Stimulated activated CD4-positive, alpha-beta T cell treated with anti-CD3 and anti-CD28 coated beads, Interleukin-1b, Interleukin-23, amount 100 ng/mL, for 1 hour (primary cell): Measurements from ENCODE around the gene WBP1L.
"Not testable (repeated sequence)": the region's sequence is repeated elsewhere in the genome, so short reads cannot be mapped to it uniquely, and the experiment has no call there.

Source experiments
- DNase-seq, 2 donors: peaks; one replicate each; pipeline ENCODE4 v3.0.0-alpha.2; 2020; ENCODE audit warnings: low read depth in 2 of 2

The WBP1L gene

DNA sequence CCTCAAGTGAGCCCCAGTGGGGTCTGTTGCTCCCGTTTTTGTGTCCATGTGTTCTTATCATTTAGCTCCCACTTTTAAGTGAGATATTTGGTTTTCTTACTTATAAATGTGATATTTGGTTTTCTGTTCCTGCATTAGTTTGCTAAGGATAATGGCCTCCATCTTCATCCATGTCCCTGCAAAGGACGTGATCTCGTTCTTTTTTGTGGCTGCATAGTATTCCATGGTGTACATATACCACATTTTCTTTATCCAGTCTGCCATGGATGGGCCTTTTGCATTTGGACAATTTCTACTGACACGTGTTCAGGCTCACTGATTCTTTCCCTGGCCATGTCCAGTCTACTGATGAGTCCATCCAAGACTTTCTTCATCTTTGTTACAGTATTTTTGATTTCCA lies 19.8 kb upstream of the WBP1L start:
- DNase-seq = no peak

DNA sequence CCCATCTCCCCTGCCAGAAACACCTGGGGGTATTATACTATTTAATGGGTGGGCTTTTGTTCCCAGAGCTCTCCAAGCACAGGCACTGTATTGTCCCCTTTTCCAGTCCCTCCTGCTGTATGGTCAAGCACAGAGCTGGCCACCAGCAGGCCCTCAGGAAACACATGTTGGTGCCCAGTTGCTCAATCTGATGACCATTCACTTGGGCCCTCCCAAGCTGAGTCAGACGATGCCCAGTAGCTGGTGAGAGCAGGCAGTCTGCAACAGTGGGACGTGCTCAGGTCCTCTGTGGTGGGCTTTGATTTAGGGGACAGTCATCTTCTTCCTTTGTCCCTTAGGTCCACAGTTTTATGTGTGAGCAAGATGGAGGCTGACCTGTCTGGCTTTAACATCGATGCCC lies 17.5 kb upstream of the WBP1L start:
- no peak for DNase-seq

DNA sequence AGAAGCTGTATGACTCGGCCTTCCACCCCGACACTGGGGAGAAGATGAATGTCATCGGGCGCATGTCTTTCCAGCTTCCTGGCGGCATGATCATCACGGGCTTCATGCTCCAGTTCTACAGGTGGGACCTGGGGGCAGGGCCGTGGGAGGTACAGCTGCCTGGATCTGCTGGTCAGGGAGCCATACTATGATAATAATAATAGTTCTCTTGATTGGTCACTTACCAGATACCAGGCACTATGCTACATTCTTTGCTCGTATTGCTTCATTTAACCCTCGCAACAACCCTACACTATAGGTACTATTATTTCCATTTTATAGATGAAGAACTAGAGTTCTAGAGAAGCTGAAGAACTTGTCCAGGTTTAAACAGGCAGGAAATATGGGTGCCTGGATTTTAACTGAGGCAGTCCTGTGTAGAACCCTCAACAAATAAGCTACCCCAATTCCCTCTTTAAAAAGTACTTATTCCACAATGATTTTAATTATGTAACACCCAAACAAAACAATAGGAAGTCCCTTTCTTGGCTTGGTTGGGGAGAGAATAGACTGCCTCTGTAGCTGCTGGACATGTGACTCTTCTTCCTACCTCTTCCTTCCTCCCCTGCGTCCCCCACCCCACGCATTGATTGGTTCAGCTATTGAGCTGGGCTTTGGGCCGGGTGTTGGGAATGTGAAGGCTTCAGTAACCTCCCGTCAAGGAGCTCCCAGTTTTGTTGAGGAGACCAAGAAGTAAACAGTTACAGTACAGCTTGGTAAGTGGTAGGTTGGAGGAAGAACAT lies 16.5 kb upstream of the WBP1L start:
- DNase-seq = no peak

DNA sequence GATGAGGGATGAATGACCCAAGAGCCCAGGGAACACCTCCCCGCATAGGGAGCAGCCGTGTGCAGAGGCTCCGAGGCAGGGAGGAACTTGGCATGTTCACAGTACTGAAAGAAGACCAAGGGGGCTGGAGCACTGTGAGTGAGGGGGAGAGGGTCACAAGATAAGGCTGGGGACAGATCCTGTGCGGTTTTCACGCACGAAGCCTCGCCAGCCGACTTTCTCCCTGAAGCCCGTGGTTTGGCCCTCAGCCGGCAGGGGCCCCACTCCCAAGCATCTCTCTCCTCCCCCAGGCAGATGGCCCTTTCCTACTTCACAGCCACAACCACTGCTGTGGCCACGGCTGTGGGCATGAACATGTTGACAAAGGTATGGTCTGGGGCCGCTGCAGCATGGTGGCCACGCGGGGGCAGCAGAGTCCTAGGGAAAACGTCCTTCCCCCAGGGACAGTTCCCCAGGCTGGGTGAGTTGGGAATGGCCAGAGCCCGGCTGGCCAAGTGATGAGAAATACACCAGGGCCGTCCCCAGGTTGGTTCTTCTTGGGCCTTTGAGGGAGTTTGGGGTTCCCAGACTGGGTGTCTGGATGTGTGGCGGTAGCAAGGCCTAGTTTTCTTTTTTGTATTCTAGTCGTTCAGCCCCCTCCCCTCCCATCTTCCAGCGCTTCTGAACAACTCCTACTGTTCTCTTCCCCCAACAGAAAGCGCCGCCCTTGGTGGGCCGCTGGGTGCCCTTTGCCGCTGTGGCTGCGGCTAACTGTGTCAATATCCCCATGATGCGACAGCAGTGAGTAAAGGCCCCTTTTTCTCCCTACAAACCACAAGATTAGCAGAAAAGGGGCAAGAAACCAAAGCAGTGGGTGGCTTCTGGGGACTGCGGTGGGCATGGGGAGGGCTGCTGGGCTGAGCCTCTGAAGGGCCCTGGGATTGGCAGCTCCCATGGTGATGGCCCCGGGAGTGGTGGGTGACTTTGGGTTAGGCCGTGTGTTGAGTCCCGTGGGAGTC lies 14.4 kb upstream of the WBP1L start:
- DNase-seq = peak in 1 of 2 donors; percentile 24

DNA sequence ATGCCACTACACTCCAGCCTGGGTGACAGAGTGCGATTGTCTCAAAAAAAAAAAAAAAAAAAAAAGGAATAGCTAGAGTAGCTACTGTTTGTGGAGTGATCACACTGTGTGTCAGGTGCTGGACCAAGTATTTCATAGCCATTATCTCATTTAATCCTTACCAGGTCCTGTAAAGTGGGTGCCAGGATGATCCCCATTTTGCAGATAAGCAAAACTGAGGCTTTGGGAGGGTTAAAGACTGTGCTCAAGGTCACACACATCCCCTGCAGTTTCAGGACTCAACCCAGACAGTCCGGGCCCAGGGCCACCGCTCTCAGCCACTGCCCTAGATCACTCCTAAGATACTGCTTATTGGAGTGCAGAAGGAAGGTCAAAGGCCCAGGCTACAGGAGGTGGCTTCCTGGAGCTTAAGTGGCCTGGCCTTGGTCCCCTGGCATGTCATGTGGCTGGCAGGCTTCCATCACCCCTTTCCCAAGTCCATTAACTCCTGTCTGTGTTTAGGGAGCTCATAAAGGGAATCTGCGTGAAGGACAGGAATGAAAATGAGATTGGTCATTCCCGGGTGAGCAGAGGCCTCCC lies 12.4 kb upstream of the WBP1L start:
- DNase-seq = no peak

DNA sequence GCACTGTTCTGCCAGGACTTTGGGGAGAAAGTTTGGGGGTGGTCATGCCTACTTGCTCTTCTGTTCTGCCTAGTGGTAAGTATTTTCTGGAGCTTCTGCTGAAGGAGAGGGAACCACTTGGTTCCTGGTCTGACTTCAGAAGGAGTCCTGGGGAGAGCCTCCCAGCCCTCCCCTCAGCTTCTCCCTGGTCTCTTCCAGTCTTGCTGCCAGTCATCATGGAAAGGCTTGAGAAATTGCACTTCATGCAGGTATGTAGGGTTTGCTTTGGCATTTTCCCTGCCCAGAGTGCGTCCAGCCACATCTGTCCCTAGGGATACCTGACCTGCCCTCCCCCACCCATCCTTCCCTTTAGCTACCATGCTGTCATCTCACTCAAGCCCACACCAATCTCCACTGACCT lies 11.1 kb upstream of the WBP1L start:
- no peak for DNase-seq

DNA sequence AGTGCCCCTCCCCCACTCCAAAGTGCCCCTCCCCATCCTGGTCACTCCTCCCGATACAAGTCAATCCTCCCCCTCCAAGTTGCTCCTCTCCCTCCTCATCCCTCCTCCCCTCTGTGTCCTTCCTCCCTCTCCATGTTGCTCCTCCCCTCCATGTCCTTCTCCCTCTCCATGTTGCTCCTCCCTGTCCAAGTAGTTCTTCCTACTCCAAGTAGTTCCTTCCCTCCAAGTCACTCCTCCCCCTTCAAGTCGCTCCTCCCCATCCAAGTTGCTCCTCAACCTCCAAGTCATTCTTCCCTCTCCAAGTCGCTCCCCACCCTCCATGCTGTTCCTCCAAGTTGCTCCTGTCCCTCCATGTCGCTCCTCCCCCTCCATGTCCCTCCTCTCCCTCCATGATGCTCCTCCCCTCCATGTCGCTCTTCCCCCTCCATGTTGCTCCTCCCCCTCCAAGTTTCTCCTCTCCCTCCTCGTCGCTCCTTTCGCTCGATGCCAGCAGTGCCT lies 8.6 kb upstream of the WBP1L start:
- DNase-seq = no peak

DNA sequence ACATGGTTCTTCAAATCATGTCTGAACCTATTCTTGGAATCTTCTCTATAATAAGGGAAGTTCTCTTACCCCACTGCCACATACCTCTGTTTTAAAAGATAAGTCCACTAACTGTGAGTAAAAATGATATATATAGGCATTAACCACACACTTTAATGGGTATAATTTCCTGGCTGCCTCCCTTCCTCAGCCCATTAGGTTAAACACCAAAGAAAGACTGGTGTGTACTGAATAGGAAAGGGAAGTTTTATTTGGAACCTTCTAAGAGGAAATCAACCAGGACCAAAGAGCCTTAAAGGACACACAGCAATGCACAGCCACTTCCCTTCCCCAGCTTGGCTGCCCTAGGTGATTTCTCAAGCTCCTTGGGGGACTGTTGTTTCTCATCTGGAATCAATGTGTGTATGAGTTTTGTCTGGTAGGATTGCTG lies 5.0 kb upstream of the WBP1L start:
- no peak for DNase-seq

DNA sequence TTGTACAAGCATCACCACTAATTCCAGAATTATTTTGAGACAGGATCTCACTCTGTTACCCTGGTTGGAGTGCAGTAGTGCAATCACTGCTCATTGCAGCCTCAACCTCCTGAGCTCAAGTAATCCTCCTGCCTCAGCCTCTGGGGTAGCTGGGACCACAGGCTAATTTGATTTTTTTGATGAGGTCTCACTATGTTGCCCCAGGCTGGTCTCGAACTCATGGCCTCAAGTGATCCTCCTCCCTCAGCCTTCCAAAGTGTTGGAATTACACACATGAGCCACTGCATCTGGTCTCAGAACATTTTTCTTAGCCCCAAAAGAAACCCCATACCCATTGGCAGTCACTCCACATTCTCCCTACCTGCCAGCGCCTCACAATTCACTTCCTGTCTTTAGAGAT lies 3.5 kb upstream of the WBP1L start:
- DNase-seq = no peak

DNA sequence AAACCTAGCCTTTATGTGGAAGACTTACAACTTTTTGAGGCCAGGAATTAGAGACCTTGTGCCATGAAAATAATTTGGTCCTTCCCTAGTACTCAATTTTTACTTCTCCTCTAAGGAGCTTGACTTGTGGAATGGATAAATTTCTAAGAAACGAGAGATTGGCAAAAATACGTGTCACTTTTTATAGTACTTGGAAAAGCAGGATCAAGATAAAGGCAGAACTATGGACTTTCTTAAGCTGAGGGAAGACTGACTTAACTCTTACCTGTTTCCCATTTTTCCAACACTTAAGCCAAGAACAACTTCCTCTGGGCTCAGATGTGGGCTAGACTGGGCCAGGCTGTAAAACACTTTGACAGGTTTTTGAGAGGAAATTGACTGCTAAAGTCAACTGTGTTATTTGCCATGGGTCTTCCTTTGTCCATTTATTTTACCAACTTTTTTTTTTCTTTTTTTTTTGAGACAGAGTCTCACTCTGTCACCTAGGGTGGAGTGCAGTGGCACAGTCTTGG lies 2.0 kb upstream of the WBP1L start:
- no peak for DNase-seq

DNA sequence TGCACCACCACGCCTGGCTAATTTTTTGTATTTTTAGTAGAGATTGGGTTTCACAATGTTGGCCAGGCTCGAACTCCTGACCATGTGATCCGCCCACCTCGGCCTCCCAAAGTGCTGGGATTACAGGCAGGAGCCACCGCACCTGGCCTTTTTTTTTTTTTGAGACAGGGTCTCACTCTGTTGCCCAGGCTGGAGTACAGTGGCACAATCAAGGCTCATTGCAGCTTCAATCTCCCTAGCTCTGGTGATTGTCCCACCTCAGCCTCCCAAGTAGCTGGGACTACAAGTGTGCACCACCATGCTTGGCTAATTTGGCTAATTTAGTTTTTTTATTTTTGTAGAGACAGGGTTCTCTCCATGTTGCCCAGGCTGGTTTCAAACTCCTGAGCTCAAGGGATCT lies 1.4 kb upstream of the WBP1L start:
- DNase-seq = not testable (repeated sequence)

DNA sequence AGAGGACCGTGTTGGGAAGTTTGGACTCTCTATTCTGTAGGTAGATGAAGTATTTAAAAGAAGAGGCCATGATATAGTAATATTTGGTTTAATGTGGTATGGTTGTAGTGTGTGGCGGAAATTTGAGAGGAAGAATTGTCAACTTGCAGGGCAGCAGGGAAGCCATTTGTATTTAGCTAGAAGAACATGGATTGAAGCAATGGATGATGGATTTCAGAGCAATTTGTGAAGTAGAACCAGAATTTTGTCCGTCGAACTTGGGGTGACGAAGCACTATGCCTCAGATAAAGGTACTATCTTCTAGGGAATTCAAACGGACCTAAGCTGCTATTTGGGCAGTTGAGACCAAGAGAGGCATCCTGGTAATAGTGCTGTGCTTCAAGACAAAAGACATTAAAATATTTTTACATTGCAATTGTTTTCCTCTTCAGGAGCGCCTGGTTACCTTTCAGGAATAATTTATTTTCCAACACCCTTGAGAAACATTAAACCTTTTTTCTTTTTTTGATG lies 615 bp upstream of the WBP1L start:
- no peak for DNase-seq

DNA sequence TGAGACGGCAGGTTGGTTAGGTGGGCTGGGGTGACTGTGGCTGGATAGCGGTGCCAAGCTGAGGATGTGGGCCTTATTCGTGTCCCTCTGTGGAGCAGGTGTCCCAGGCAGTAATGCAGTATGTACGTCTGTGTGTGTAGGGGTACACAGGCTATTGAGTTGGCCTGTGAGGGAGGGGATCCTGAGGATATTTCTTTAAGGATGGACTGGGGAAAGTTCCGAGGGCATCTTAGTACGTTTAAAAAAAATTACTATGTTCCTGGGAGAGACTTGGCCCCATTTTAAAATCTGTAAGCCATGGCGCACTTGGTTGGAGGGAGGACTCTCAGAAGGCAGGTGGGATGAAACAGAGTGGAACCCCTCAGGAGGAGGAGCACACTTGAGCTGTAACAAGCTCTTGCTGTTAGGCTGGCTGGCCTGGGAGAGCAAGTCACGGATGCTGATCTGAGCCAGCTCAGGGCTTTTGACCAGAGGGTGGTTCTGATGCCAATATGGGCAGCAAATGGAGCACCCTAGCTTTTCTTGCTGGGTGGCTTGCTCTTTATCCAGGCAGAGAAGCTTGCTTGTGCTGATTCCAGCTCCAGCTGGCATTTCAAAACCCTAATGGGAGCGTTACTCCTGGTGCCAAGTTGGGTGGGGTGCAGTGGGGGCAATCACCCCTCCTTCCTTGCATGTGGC lies 765 bp downstream of the WBP1L start:
- no peak for DNase-seq

DNA sequence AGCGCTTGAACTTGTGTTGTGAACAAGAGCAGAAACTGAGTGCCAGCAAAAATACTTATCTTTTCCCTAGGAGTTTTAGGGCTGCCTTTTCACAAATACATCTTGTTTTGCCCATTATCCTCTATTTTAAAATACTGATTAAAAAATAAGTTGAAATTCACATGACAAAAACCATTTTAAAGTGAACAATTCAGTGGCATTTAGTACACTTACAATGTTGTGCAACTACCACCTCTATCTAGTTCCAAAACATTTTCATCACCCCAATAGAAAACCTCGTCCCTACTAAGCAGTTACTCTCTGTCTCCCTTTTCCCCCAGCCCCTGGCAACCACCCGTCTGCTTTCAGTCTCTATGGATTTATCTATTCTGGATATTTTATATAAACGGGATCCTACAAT lies 1.4 kb downstream of the WBP1L start:
- no peak for DNase-seq

DNA sequence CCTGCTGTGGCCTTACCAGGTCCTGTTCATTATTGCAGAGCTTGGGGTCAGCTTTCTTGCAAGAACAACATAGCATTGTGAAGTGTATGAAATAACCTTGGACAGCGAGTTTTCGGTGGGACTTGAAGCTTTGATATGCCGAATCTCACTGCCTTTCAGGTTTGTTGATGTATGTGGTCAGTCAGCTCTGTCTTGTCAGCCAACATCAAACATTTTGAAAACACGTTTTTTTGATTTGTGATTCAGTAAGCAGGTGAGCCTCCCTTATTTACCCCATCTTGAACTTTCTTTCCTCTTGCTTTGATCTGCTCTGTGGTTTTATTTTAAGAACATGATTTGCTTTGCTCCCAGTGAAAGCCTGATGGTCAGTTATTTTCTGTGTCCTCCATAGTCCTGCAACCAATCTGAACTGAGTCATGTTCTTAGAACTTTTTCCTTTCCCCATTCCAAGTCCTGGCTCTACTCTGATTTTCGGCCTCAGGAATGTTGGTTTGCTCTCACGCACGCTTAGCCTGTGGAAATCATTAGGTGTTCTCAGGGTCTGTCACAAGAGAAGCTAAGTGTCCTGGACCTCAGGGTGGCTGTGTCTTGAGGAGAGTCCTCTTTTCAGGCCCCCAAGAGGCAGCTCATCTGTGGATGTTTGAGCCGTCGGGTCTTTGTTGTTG lies 8.7 kb downstream of the WBP1L start:
- no peak for DNase-seq

DNA sequence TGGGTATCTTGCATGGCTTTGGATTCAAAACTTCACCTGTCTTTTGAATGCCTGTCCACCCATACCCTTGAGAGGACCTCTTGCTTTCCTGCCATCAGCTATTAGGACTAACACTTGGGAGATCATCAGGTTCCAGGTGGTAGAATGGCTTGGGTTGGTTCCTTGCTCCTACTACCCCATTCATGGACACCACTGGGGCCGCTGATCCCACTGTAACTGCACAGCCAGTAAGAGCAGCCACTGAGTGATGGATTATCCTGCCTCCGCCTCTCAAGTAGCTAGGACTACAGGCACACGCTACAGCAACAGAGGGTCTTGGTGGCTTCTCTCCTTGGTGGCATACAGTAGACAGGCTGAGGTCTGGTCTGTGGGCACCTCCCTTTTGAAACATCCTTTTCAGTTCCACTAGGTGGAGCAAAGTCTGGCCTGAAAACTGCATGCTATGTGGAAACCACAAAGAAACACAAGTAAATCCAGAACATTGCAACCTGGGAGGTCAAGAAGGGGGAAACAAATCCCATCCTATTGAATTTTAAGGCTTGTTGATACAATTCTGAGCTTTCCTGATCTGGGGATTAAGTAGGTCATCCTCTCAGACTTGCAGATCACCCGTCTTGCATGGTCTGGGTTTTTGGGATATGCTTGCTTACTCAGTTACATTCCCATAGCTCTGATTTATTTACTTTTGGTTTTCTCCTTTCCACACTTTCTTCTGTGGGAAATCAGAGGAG lies 9.4 kb downstream of the WBP1L start:
- no peak for DNase-seq

DNA sequence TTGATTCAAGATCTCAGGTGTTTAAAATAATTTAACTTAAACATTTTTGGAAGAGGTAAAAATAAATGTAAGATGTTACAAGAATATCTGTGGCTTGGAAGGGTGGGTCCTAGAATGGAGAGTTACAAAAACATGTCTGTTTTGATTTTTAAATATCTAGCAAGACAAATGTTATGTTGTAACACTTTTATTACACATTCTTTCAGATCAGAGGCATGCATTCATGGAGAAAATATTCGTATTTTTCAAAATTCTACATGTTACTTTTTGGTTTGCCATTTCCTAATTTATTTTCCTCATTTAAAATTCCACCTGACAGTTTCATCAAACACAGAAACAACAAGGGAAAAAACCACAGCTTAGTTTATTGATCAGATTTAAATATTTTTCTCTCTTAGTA lies 10.0 kb downstream of the WBP1L start:
- DNase-seq = no peak

DNA sequence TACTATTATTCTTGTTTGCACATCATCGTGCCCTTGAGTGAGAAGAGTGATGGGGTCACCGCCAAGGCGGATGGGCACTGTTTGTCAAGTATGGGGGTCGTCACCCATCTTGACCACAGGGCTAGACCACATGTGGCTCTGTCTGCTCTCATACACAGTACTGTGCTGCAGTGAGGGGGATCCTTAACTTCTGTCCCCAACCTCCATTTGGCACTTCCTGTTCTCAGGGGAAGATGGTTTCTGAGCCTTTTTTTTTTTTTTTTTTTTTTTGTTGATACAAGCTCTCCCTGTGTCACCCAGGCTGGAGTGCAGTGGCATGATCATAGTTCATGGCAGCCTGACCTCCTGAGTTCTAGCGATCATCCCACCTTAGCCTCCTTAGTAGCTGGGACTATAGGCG lies 13.6 kb downstream of the WBP1L start:
- DNase-seq = no peak

DNA sequence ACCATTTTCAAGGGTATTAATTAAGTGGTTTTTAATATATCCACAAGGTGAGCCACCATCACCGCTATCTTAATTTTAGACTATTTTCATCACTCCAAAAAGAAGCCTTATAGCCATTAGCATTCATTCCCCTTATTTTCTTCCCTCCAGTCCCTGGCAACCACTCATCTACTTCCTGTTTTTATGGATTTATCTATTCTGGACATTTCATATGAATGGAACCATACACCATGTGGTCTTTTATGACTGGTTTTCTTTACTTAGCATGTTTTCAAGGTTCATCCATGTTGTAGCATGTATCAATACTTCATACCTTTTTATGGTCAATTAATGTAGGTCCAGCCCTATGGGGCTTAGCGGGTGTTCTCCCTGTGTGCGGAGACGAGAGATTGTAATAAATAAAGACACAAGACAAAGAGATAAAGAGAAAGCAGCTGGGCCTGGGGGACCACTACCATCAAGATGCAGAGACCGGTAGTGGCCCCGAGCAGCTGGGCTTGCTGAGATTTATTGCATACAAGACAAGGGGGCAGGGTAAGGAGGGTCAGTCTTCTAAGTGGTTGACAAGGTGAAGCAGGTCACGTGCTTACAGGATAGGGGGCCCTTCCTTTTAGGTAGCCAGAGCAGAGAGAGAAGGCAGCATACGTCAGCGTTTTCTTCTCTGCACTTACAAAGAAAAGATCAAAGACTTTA lies 14.6 kb downstream of the WBP1L start:
- no peak for DNase-seq

DNA sequence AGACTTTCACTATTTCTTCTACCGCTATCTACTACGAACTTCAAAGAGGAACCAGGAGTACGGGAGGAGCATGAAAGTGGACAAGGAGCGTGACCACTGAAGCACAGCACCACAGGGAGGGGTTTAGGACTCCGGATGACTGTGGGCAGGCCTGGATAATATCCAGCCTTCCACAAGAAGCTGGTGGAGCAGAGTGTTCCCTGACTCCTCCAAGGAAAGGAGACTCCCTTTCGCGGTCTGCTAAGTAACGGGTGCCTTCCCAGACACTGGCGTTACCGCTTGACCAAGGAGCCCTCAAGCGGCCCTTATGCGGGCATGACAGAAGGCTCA lies 15.2 kb downstream of the WBP1L start:
- not testable (repeated sequence) for DNase-seq
